Uterus (tissue), 4 donors: ENCODE results near the gene IGFL4. TPM values are rescaled to one million over a fixed set of nuclear protein-coding genes. Genes with fewer than 3 reads are reported as not detected.

Experiments
- DNase-seq, 2 donors: peaks; one replicate each; pipeline ENCODE4 v3.0.0-alpha.2; 2019 to 2020
- H3K27ac ChIP-seq, 2 donors: fragments of 200-600 bp; sonication (generic); 1 replicate in 1 of 2; 2 replicates in 1 of 2; pipeline ENCODE4 v1.5.1; 2016 to 2018
- H3K27me3 ChIP-seq, 2 donors: fragments of 200-600 bp; sonication (generic); one replicate each; pipeline ENCODE4 v1.5.1; 2018 to 2019; ENCODE audit warnings: control low read depth in 1 of 2
- H3K36me3 ChIP-seq, 2 donors: fragments of 200-600 bp; sonication (generic); one replicate each; pipeline ENCODE4 v1.5.1; 2019; ENCODE audit warnings: control low read depth in 1 of 2
- H3K4me1 ChIP-seq, 2 donors: fragments of 200-600 bp; sonication (generic); one replicate each; pipeline ENCODE4 v1.5.1; 2018 to 2019; ENCODE audit warnings: control low read depth in 1 of 2
- H3K4me3 ChIP-seq, 2 donors: fragments of 200-600 bp; sonication (generic); 1 replicate in 1 of 2; 2 replicates in 1 of 2; pipeline ENCODE4 v1.5.1; 2018 to 2019; ENCODE audit warnings: mild to moderate bottlenecking in 1 of 2
- H3K9me3 ChIP-seq, 2 donors: fragments of 200-600 bp; sonication (generic); one replicate each; pipeline ENCODE4 v1.5.1; 2019; ENCODE audit warnings: control low read depth in 1 of 2
- CTCF ChIP-seq, 4 experiments: fragments of 200-600 bp in 2 of 4; fragments of 450-650 bp in 2 of 4; sonication (generic) in 2 of 4; IDR thresholded peaks; one replicate each; pipeline ENCODE4 v1.5.1; 2016 to 2019; ENCODE audit warnings: antibody characterized with exemption in 4 of 4, mild to moderate bottlenecking in 2 of 4, moderate library complexity in 1 of 4
- POLR2A ChIP-seq, 2 donors: fragments of 450-650 bp; IDR thresholded peaks; one replicate each; pipeline ENCODE4 v1.6.1; 2016; ENCODE audit warnings: antibody characterized with exemption in 2 of 2, mild to moderate bottlenecking in 1 of 2, moderate library complexity in 1 of 2
- intact Hi-C: fragments of 100-400 bp; cut with DNase I; formaldehyde crosslinking; loops from one replicate; pipeline ENCODE4 v1.15.1; 2023; ENCODE audit warnings: low total_unique reads
- total RNA-seq, 4 donors: library from RNA; depleted of rRNA in 3 of 4; stranded (reverse); fragments of >200 nt in 3 of 4; gene quantifications; one replicate each; pipeline versions ENCODE4 v1.1.0 to v1.2.4, GENCODE V29; 2014 to 2023
- donor health status: DM: yes; HTN: yes; CAD: no.

IGFL4 gene
- total RNA-seq, 4 donors from 2014 or later = not detected

- no peaks in the 10 kb centered on the region for H3K36me3 ChIP-seq
- no peak overlapping the region for H3K27ac ChIP-seq
- no peak overlapping the region for H3K4me3 ChIP-seq
- intact Hi-C loops = loop anchor here (10.0 kb wide), 1 partner anchor 109 kb away; no protein-coding TSS in a partner anchor
- H3K27me3 ChIP-seq = no peaks in the 10 kb centered on the region
- H3K9me3 ChIP-seq = peaks cover 0 to 18% of the 10 kb centered on the region in 2 donors
- TF ChIP-seq POLR2A (IDR thresholded peaks at IDR 0.05) = no peak
- TF ChIP-seq CTCF (IDR thresholded peaks at IDR 0.05) = no peak
- H3K4me1 ChIP-seq = no peaks in the 10 kb centered on the region
- DNase-seq = no peak
Measured at GRCh38 chr19:46085888-46086287, 45.1 kb upstream of the IGFL4 start.

DNA sequence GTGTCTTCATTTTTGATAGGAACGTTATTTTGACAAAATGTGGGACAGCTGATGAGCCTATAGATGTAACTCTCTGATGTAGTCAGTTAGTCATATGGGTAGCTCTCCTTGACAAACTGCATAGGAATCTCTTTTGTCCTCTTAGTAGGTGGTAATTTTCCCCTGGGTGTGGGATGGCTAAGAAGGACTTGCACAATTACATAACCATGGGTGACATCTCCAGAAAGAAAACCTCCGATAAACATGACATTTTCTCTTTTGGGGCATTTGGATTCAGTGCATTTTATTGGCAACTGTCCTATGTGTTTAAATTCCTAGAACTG, 41.9 kb upstream of the IGFL4 start:
- Histone ChIP-seq H3K27ac (no peak overlapping the region), H3K9me3 (peaks cover 0 to 13% of the 10 kb centered on the region in 2 donors), H3K4me3 (no peak overlapping the region), H3K27me3 (peaks cover 0 to 4% of the 10 kb centered on the region in 2 donors), H3K36me3 (no peaks in the 10 kb centered on the region), H3K4me1 (no peaks in the 10 kb centered on the region)
- DNase-seq = no peak
- TF ChIP-seq CTCF (IDR thresholded peaks at IDR 0.05) (no peak), POLR2A (IDR thresholded peaks at IDR 0.05) (no peak)
- intact Hi-C loops = loop anchor here (10.0 kb wide), 1 partner anchor 112 kb away; no protein-coding TSS in a partner anchor

DNA sequence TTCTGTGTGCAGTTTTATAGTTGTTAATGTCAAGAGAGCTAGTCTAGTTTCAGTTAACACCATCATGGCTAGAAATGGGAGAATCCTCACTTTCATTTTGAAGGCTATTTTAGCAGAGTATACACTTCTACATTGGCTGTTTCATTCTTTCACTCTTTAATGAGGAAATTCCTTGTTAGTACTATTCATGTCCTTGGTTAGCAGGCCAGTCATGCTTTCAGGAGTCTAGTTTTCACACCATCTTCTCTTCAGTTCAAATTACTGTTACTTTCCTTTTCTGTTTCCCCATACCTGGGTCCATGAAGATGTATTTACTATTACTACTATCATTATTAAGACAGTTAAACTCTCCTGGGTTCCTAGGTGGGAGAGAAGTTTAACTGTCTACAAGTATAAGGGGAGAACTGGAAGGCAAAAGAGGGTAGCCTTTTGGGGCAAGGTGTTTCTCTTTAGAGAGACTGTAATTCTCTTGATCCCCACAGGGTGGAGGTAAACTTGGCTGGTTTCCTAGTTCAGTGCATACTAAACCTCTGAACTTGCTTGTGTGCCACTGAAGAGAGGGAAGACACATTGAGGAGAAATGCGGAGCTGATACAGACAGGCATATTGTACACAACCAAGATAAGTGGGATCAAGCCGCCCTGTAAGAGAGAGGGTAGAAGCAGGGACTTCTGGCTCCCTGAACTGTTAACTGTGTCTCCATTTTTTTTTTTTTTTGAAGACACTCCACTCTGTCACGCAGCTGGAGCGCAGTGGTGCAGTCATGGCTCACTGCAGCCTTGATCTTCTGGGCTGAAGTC, 41.3 kb upstream of the IGFL4 start:
- H3K4me1 ChIP-seq = no peaks in the 10 kb centered on the region
- H3K4me3 ChIP-seq = no peak overlapping the region
- peaks cover 0 to 10% of the 10 kb centered on the region in 2 donors for H3K27me3 ChIP-seq
- TF ChIP-seq CTCF (IDR thresholded peaks at IDR 0.05) (peak; percentile 38 to 75 (median 60)), POLR2A (IDR thresholded peaks at IDR 0.05) (no peak)
- peaks cover 0 to 13% of the 10 kb centered on the region in 2 donors for H3K9me3 ChIP-seq
- H3K27ac ChIP-seq = no peak overlapping the region
- no peaks in the 10 kb centered on the region for H3K36me3 ChIP-seq
- intact Hi-C loops = loop anchor here (10.0 kb wide), 1 partner anchor 113 kb away; no protein-coding TSS in a partner anchor
- DNase-seq = peak in 1 of 2 donors; percentile 30

DNA sequence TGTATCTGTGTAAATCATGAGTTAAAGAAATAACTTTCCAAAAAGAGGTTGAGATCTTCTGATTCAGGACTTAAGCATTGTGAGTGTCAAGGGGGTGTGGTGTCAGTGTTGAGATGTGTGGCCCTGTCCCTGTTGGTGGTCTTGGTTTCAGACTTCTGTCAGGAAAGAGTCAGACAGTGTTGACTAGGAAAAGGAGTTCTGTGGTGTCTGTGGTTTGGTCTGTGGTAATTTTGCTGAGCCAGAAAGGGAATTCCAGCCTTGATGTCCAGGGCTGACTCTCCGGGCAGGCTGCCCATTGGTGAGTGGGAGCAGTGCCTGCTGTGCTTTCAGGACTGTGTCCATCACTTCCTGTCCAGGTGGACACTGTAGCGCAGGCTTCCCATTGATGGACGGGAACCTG, 39.8 kb upstream of the IGFL4 start:
- DNase-seq = peak; percentile 69 to 80
- Histone ChIP-seq H3K4me3 (no peak overlapping the region), H3K27ac (peak overlapping the region in 1 of 2 donors; percentile 41), H3K27me3 (peaks cover 0 to 24% of the 10 kb centered on the region in 2 donors), H3K36me3 (no peaks in the 10 kb centered on the region), H3K9me3 (peaks cover 0 to 7% of the 10 kb centered on the region in 2 donors), H3K4me1 (no peaks in the 10 kb centered on the region)
- TF ChIP-seq CTCF (IDR thresholded peaks at IDR 0.05) = no peak
- no peak for TF ChIP-seq POLR2A (IDR thresholded peaks at IDR 0.05)
- intact Hi-C loops = loop anchor here (10.0 kb wide), 1 partner anchor 114 kb away; no protein-coding TSS in a partner anchor

GRCh38 chr19:46079576-46079975, 38.8 kb upstream of the IGFL4 start:
- no peaks in the 10 kb centered on the region for H3K4me1 ChIP-seq
- no peak overlapping the region for H3K4me3 ChIP-seq
- H3K27ac ChIP-seq = peak overlapping the region; percentile 6 to 47
- TF ChIP-seq CTCF (IDR thresholded peaks at IDR 0.05) = no peak
- TF ChIP-seq POLR2A (IDR thresholded peaks at IDR 0.05) = no peak
- peaks cover 0 to 29% of the 10 kb centered on the region in 2 donors for H3K27me3 ChIP-seq
- no peaks in the 10 kb centered on the region for H3K36me3 ChIP-seq
- intact Hi-C loops = loop anchor here (5.0 kb wide), 1 partner anchor 183 kb away; no protein-coding TSS in a partner anchor
- no peak for DNase-seq
- H3K9me3 ChIP-seq = no peaks in the 10 kb centered on the region
